ENCODE results near the gene LHPP.

LHPP gene

DNA sequence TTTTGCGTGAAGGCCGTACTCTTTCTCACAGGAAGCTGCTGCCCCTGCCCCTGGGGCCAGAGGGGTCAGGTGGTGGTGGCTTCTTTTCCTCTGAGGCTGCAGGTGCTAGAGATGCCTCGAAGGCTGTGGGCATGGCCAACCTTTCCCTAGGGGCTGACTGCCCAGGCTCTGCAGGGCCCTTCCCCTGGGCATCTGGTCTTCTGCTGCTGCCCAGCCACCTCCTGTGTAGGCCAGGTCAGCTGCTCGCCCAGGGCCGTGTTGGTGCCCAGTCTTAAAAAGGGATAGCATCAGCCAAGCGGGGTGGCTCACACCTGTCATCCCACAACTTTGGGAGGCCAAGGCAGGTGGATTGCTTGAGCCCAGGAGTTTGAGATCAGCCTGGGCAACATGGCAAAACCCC is 168.2 kb downstream of the LHPP start:
- DNase-seq (ENCODE audit: low read depth) = no peak
- no peak overlapping the region for H3K4me3 ChIP-seq (ENCODE audit: control insufficient read depth, low read depth, low read length)
- TF ChIP-seq, protein P1, sequence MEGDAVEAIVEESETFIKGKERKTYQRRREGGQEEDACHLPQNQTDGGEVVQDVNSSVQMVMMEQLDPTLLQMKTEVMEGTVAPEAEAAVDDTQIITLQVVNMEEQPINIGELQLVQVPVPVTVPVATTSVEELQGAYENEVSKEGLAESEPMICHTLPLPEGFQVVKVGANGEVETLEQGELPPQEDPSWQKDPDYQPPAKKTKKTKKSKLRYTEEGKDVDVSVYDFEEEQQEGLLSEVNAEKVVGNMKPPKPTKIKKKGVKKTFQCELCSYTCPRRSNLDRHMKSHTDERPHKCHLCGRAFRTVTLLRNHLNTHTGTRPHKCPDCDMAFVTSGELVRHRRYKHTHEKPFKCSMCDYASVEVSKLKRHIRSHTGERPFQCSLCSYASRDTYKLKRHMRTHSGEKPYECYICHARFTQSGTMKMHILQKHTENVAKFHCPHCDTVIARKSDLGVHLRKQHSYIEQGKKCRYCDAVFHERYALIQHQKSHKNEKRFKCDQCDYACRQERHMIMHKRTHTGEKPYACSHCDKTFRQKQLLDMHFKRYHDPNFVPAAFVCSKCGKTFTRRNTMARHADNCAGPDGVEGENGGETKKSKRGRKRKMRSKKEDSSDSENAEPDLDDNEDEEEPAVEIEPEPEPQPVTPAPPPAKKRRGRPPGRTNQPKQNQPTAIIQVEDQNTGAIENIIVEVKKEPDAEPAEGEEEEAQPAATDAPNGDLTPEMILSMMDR (IDR thresholded peaks at IDR 0.05; ENCODE audit: control insufficient read depth, insufficient read depth, low read depth, low read length, missing control alignments) = no peak

GRCh38 chr10:124630551-124630950 is 168.9 kb downstream of the LHPP start:
- H3K4me3 ChIP-seq (ENCODE audit: control insufficient read depth, low read depth, low read length) = no peak overlapping the region
- DNase-seq (ENCODE audit: low read depth) = no peak
- TF ChIP-seq, protein P1 (IDR thresholded peaks at IDR 0.05; ENCODE audit: control insufficient read depth, insufficient read depth, low read depth, low read length, missing control alignments) = no peak

DNA sequence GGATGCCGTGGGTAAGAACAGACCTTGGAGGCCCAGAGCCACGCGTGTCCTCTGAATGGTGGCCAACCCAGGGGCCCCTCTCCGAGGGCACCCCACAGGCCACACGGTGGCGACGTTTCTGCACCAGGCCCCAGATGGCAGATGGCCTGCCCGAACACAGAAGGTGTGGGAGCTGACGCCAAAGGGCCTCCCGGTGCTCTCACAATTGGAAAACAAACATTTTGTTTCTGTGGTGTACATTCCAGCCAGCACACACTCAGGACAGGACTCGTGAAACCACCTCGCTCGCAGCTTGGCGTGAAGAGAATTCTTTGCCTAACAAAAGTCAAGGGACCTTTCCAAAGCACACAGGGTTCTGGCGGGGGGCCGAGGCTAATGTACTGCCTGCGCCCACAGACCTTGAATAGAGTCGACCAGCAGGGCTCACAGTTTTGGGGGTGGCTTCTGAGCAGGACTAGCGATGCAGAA is 170.5 kb downstream of the LHPP start:
- no peak overlapping the region for H3K4me3 ChIP-seq (ENCODE audit: control insufficient read depth, low read depth, low read length)
- TF ChIP-seq, protein P1 (IDR thresholded peaks at IDR 0.05; ENCODE audit: control insufficient read depth, insufficient read depth, low read depth, low read length, missing control alignments) = no peak
- DNase-seq (ENCODE audit: low read depth) = no peak

DNA sequence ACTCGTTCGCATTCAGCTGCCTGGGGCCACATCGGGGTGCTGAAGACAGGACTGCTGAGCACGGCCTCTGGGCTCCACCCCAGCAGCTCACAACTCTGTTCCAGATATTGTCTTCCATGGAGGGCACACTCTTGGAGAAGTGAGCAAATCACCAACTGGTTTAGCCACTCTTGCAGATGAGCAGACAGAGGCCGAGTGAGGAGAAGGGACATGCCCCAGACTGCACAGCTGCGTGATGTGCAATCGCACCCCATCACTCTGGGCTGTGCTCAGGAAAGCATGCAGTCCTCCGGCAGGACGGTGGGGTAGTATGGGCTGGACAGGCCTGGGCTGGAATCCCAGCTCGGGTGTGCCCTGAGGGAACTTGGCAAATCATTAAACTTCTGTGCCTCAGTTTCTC is 170.9 kb downstream of the LHPP start:
- TF ChIP-seq, protein P1 (IDR thresholded peaks at IDR 0.05; ENCODE audit: control insufficient read depth, insufficient read depth, low read depth, low read length, missing control alignments) = no peak
- DNase-seq (ENCODE audit: low read depth) = no peak
- no peak overlapping the region for H3K4me3 ChIP-seq (ENCODE audit: control insufficient read depth, low read depth, low read length)

DNA sequence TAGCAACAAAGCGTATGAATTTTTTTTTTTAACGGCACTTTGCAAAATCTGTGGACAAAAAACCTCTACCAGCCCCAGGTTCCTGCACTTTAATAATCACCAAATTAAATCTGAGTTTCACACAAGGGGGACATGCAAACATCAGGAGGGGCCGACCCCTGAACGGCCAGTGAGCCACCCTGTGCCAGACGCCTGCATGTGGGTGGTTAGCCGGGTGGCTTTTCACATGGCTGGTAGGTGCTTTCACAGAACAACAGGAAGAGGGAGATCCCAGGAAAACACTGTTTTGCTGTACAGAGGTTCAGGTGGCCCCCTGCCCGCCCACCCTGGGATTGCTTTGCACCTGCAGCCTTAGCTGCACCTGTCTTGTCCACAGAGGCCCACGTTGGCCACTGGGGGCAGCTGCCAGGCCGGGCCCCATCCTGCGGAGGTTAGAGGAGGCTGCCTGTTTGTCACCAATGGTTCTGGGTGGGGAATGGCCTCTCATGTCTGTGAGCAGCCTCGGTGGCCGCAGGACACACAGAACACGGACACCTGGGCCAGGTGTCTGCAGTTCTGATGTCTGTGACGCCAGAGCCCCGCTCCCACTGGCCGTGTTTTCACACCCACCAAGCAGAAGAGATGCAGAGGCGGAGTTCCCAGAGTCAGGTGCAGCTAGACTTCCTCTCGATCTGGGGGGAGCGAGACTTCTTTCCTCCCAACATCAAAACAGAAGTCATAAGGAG is 174.8 kb downstream of the LHPP start:
- TF ChIP-seq, protein P1 (IDR thresholded peaks at IDR 0.05; ENCODE audit: control insufficient read depth, insufficient read depth, low read depth, low read length, missing control alignments) = no peak

GRCh38 chr10:124637091-124637700 is 175.6 kb downstream of the LHPP start:
- no peak for DNase-seq (ENCODE audit: low read depth)
- TF ChIP-seq, protein P1 (IDR thresholded peaks at IDR 0.05; ENCODE audit: control insufficient read depth, insufficient read depth, low read depth, low read length, missing control alignments) = no peak
- no peak overlapping the region for H3K4me3 ChIP-seq (ENCODE audit: control insufficient read depth, low read depth, low read length)

More for the DNA sequence above, 174.8 kb downstream of the LHPP start:
- no peak for DNase-seq (ENCODE audit: low read depth)
- no peak overlapping the region for H3K4me3 ChIP-seq (ENCODE audit: control insufficient read depth, low read depth, low read length)

Data from AG09309 (cell line).